Left colon (tissue), 2 donors: Measurements from ENCODE around the gene MALAT1. TPM values are rescaled to one million over a fixed set of nuclear protein-coding genes. Genes with fewer than 3 reads are reported as not detected.
"Not testable (repeated sequence)": the region's sequence is repeated elsewhere in the genome, so short reads cannot be mapped to it uniquely, and the experiment has no call there.

Experiments
- ATAC-seq: fragments of 200-7000 bp; cut with Tn5 transposase; one replicate; pipeline ENCODE4 v1.9.1; 2020; ENCODE audit warnings: mild to moderate bottlenecking, moderate library complexity
- DNase-seq, 2 donors: peaks; one replicate each; pipeline ENCODE4 v3.0.0-alpha.2; 2020
- intact Hi-C, 2 donors: fragments of 100-400 bp; cut with DNase I in 1 of 2; cut with micrococcal nuclease in 1 of 2; formaldehyde crosslinking; loops; one replicate each; pipeline versions ENCODE4 v1.11.2 to v1.14.0; 2022; cut with DNase I, micrococcal nuclease
- long read RNA-seq: library from polyadenylated mRNA; unstranded; transcript quantifications from one replicate; pipeline ENCODE4 v2.0.0, GENCODE V29; 2021
- total RNA-seq, 2 donors: library from RNA; stranded (reverse); fragmentation: NEBNext Ultra II Directional; extraction: Animal tissue kit (Norgen Biotek cat#: 25700); gene quantifications; one replicate each; pipeline ENCODE4 v1.2.1, GENCODE V29; 2021
- donor health status: DM: no; HTN: no; CAD: no.
- donor health status: DM: yes; HTN: yes; CAD: no.

MALAT1 gene
- total RNA-seq, result 1,000 to 10,000 TPM; 7,483 to 9,013 TPM
- long read RNA-seq, full-length matches to known transcripts, result 1,787 of 1,788 reads
- long read RNA-seq, partial matches to known transcripts, result 0 of 1,788 reads
- long read RNA-seq, other reads (novel, unspliced or antisense), result 1 of 1,788 reads

GRCh38 chr11:65498977-65499712 is at the start of gene MALAT1:
TSS of gene MALAT1 (plus strand) at chr11:65499045.
- ATAC-seq, result peak; percentile 28
- intact Hi-C loops, result loop anchor here in 1 of 2 donors (5.0 kb wide), 1 partner anchor 77 kb away; the partner anchor contains the start of gene NEAT1
- peak; percentile 91 to 95 for DNase-seq

GRCh38 chr11:65451301-65451700 is 47.5 kb upstream of the MALAT1 start:
- ATAC-seq, DNase-seq, intact Hi-C loops: not testable (repeated sequence)

- ATAC-seq, intact Hi-C loops, DNase-seq: not testable (repeated sequence)
Measured at GRCh38 chr11:65452259-65452658, 46.6 kb upstream of the MALAT1 start.

- ATAC-seq, result no peak
- intact Hi-C loops, result no loop called here
- DNase-seq, result no peak
Measured at GRCh38 chr11:65452806-65453490, 45.9 kb upstream of the MALAT1 start.

- ATAC-seq, result no peak
- no peak for DNase-seq
- intact Hi-C loops, result no loop called here
Measured at GRCh38 chr11:65454311-65454695, 44.5 kb upstream of the MALAT1 start.

- DNase-seq (peak; percentile 92 to 93), ATAC-seq (peak; percentile 98)
- intact Hi-C loops, result no loop called here
Measured at GRCh38 chr11:65454696-65455456, 44.0 kb upstream of the MALAT1 start.

- DNase-seq (no peak), ATAC-seq (no peak)
- intact Hi-C loops, result no loop called here
Measured at GRCh38 chr11:65456418-65456817, 42.4 kb upstream of the MALAT1 start.

- ATAC-seq (no peak), DNase-seq (no peak)
- intact Hi-C loops, result no loop called here
Measured at GRCh38 chr11:65459552-65459951, 39.3 kb upstream of the MALAT1 start.

GRCh38 chr11:65465471-65465870 is 33.4 kb upstream of the MALAT1 start:
- DNase-seq, intact Hi-C loops, ATAC-seq: not testable (repeated sequence)

- DNase-seq, intact Hi-C loops, ATAC-seq: not testable (repeated sequence)
Measured at GRCh38 chr11:65467306-65467705, 31.5 kb upstream of the MALAT1 start.

- DNase-seq (peak; percentile 93 to 95), ATAC-seq (peak; percentile 70)
- intact Hi-C loops, result no loop called here
Measured at GRCh38 chr11:65468874-65469333, 29.9 kb upstream of the MALAT1 start.

- intact Hi-C loops, result loop anchor here in 1 of 2 donors (5.0 kb wide), 1 partner anchor 37 kb away; no protein-coding TSS in a partner anchor
- no peak for DNase-seq
Measured at GRCh38 chr11:65470433-65471049, 28.3 kb upstream of the MALAT1 start.

GRCh38 chr11:65471447-65471891 is 27.4 kb upstream of the MALAT1 start:
- intact Hi-C loops, result loop anchor here in 1 of 2 donors (5.0 kb wide), 1 partner anchor 36 kb away; no protein-coding TSS in a partner anchor
- ATAC-seq (peak; percentile 56), DNase-seq (peak; percentile 77 to 82)

More at GRCh38 chr11:65470433-65471049, 28.3 kb upstream of the MALAT1 start:
- ATAC-seq, result no peak

- DNase-seq, ATAC-seq: not testable (repeated sequence)
- intact Hi-C loops, result loop anchor here in 1 of 2 donors (5.0 kb wide), 1 partner anchor 35 kb away; no protein-coding TSS in a partner anchor
Measured at GRCh38 chr11:65472588-65473277, 26.1 kb upstream of the MALAT1 start.

GRCh38 chr11:65473278-65473860 is 25.5 kb upstream of the MALAT1 start:
- intact Hi-C loops, result loop anchor here in 1 of 2 donors (5.0 kb wide), 1 partner anchor 34 kb away; no protein-coding TSS in a partner anchor
- ATAC-seq, result no peak
- DNase-seq, result no peak

GRCh38 chr11:65474864-65475263 is 24.0 kb upstream of the MALAT1 start:
- peak; percentile 17 for ATAC-seq
- DNase-seq, result peak; percentile 48 to 69
- intact Hi-C loops, result loop anchor here in 1 of 2 donors (5.0 kb wide), 1 partner anchor 32 kb away; no protein-coding TSS in a partner anchor

GRCh38 chr11:65476632-65477148 is 22.2 kb upstream of the MALAT1 start:
- intact Hi-C loops, result loop anchor here in 1 of 2 donors (2.0 kb wide), 1 partner anchor 16 kb away; no protein-coding TSS in a partner anchor
- ATAC-seq (peak; percentile 53), DNase-seq (peak; percentile 82)
